Transverse colon (tissue), 4 donors: Measurements from ENCODE around the gene TTLL6. TPM values are rescaled to one million over a fixed set of nuclear protein-coding genes. Genes with fewer than 3 reads are reported as not detected.
A peak's percentile ranks its signal among the peaks of the same experiment; 100 is the strongest.

Experiments used
- DNase-seq: peaks from one replicate; pipeline ENCODE4 v3.0.0-alpha.2; 2019
- H3K27ac ChIP-seq, 4 donors: fragments of 200-600 bp; sonication (generic); 2 replicates each; pipeline ENCODE4 v1.5.1; 2016 to 2018; ENCODE audit warnings: inconsistent platforms in 4 of 4
- H3K27me3 ChIP-seq: fragments of 200-600 bp; sonication (generic); 2 replicates; pipeline ENCODE4 v1.5.1; 2017; ENCODE audit warnings: inconsistent platforms
- H3K36me3 ChIP-seq, 4 donors: fragments of 200-600 bp; sonication (generic); 2 replicates each; pipeline ENCODE4 v1.5.1; 2017 to 2019; ENCODE audit warnings: inconsistent platforms in 4 of 4
- H3K4me1 ChIP-seq, 4 donors: fragments of 200-600 bp; sonication (generic); 2 replicates each; pipeline ENCODE4 v1.5.1; 2017 to 2020; ENCODE audit warnings: inconsistent platforms in 4 of 4
- H3K4me3 ChIP-seq, 4 donors: fragments of 200-600 bp; sonication (generic); 1 replicate in 1 of 4; 2 replicates in 3 of 4; pipeline versions ENCODE4 v1.5.1 to v1.6.1; 2017 to 2019; ENCODE audit warnings: inconsistent platforms in 4 of 4
- H3K9me3 ChIP-seq, 2 donors: fragments of 200-600 bp; sonication (generic); 2 replicates each; pipeline ENCODE4 v1.5.1; 2017 to 2019; ENCODE audit warnings: inconsistent platforms in 2 of 2
- CTCF ChIP-seq, 5 experiments: fragments of 200-600 bp in 3 of 5; fragments of 450-650 bp in 2 of 5; sonication (generic) in 3 of 5; IDR thresholded peaks; 1 replicate in 2 of 5; 2 replicates in 3 of 5; pipeline ENCODE4 v1.5.1; 2016 to 2017; ENCODE audit warnings: antibody characterized with exemption in 5 of 5, inconsistent platforms in 3 of 5, mild to moderate bottlenecking in 2 of 5, moderate library complexity in 1 of 5
- EP300 ChIP-seq: sonication (generic); formaldehyde crosslinking; IDR thresholded peaks from one replicate; pipeline ENCODE4 v1.6.1; 2017; ENCODE audit warnings: antibody characterized with exemption, low read depth
- POLR2A ChIP-seq: fragments of 450-650 bp; IDR thresholded peaks from one replicate; pipeline ENCODE4 v1.6.1; 2016; ENCODE audit warnings: antibody characterized with exemption, mild to moderate bottlenecking, moderate library complexity
- POLR2AphosphoS5 ChIP-seq, 3 donors: sonication (generic); formaldehyde crosslinking; IDR thresholded peaks; one replicate each; pipeline ENCODE4 v1.6.1; 2016; ENCODE audit warnings: antibody characterized with exemption in 3 of 3
- WGBS, 2 donors: methylation state at CpG; one replicate each; pipeline ENCODE4 v1.1.5; 2018; ENCODE audit warnings: low coverage in 1 of 2; 5-methylcytosine and 5-hydroxymethylcytosine counted together
- in situ Hi-C, 4 donors: fragments of 200-750 bp; cut with MboI; loops; one replicate each; pipeline versions ENCODE4 v1.15.0 to v1.15.1; 2017; ENCODE audit warnings: low sequenced_read_pairs in 3 of 4, low pct_ligation_motif_present in 1 of 4, low pct_unique_long_range_greater_than_20kb in 1 of 4
- intact Hi-C: fragments of 100-400 bp; cut with DNase I; formaldehyde crosslinking; loops from one replicate; pipeline ENCODE4 v1.15.1; 2023; ENCODE audit warnings: low total_unique reads
- total RNA-seq, 4 donors: library from RNA; depleted of rRNA; stranded (reverse); fragments of >200 nt; gene quantifications; one replicate each; pipeline ENCODE4 v1.1.0, GENCODE V29; 2016

The TTLL6 gene
- total RNA-seq, 4 donors from 2014 or later, result 4.9 to 24.9 (median 7.3) TPM

- H3K27ac ChIP-seq, result peak overlapping the region in 1 of 4 donors; percentile 44
- H3K4me1 ChIP-seq, result peaks cover 4 to 46% (median 27%) of the 10 kb centered on the region in 4 donors
- no peak for TF ChIP-seq EP300
- TF ChIP-seq POLR2A, result no peak
- no peak for TF ChIP-seq POLR2AphosphoS5 (IDR thresholded peaks at IDR 0.05)
- no peak for TF ChIP-seq CTCF (IDR thresholded peaks at IDR 0.05)
- in situ Hi-C loops, result loop anchor here (10.0 to 25.0 kb wide), 4 partner anchors 57 to 245 kb away; no protein-coding TSS in a partner anchor
- no peak for DNase-seq
- no peaks in the 10 kb centered on the region for H3K36me3 ChIP-seq
- WGBS, 2 donors, result 52 to 63% methylated on average over 1 to 3 of the region's 3 CpGs
- H3K9me3 ChIP-seq, result no peaks in the 10 kb centered on the region
- no peak overlapping the region for H3K4me3 ChIP-seq
- intact Hi-C loops, result no loop called here
- H3K27me3 ChIP-seq, result no peaks in the 10 kb centered on the region
Measured at GRCh38 chr17:48792033-48792798, 24.8 kb downstream of the TTLL6 start.

DNA sequence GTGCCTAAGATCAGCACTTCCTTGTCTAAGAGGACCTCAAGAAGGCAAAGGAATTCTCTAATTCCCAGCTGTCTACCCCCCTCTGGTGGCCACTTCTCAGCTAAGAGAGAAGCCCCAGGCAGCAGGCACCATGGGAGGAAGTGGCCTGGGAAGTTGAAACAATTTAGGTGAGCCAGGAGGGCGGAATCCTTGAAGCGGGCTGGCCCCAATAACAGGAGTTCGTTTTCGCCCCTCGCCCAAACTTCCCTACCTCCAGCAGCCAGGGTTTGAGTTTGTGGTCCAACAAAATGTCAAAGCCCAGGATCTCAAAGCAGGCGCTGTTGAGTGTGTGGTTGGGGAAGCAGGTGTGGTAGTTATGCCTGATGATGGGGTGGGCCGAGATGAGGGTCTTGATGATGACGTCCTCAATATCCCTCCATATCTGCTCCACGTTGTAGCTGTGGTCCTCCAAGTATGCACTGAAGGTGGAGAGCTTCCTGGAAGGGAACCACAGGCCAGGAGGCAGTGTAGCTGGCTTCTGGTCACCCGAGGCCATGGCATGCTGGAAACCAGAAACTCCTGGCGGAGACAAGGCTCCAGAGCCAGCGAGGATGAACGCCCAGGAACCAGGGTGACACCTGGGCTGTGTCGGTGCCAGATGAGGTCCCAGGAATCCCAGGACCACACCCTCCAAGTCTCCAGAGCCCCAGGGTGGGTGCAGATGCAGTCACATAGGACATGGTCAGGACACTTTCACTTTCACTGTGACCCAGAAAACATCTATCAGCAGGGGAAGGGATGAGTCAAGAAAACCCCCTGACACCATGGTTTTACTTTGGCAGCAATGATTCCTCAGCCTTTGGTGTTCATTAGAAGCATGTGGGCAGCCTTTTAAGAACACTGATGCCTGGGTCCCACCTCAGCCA, 25.6 kb downstream of the TTLL6 start:
- Histone ChIP-seq H3K36me3 (no peaks in the 10 kb centered on the region), H3K4me3 (no peak overlapping the region), H3K4me1 (peaks cover 4 to 40% (median 22%) of the 10 kb centered on the region in 4 donors), H3K9me3 (no peaks in the 10 kb centered on the region), H3K27me3 (no peaks in the 10 kb centered on the region), H3K27ac (peak overlapping the region in 2 of 4 donors; percentile 1 to 44)
- TF ChIP-seq CTCF (IDR thresholded peaks at IDR 0.05) (peak; percentile 68 to 88 (median 75)), EP300 (no peak), POLR2A (no peak), POLR2AphosphoS5 (IDR thresholded peaks at IDR 0.05) (no peak)
- WGBS, 2 donors, result 21 to 48% methylated on average over 5 to 13 of the region's 14 CpGs
- in situ Hi-C loops, result loop anchor here (10.0 to 25.0 kb wide), 4 partner anchors 57 to 246 kb away; no protein-coding TSS in a partner anchor
- intact Hi-C loops, result no loop called here
- DNase-seq, result peak; percentile 90

DNA sequence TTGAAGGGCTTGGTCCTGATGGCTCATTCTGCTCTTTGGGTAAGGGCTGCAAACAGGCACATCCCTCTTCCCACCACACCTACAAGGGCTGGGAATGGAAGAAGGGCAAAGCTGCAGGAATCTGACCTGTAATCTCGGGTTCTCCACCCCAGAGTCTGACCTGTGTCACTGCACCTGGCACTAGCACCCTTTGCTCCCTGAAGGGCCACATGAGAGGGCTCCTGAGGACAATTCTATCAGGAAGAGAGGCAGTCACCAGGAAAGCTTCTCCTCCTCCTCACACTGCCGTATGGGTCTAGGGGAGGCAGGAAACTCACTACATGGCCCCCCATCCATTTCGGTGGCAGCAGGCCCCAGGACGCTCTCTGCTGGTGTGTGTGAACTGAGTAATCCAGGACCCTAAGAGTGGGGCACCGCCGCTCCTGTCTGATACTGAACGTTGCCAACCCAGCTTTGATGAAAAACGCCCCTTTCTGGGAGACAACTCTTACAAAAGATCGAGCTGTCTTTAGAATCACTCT, 26.4 kb downstream of the TTLL6 start:
- in situ Hi-C loops, result loop anchor here (10.0 to 25.0 kb wide), 4 partner anchors 56 to 247 kb away; no protein-coding TSS in a partner anchor
- no peak overlapping the region for H3K4me3 ChIP-seq
- no peaks in the 10 kb centered on the region for H3K36me3 ChIP-seq
- no peak for TF ChIP-seq CTCF (IDR thresholded peaks at IDR 0.05)
- TF ChIP-seq POLR2A, result no peak
- TF ChIP-seq POLR2AphosphoS5 (IDR thresholded peaks at IDR 0.05), result no peak
- TF ChIP-seq EP300, result no peak
- no peak for DNase-seq
- H3K9me3 ChIP-seq, result no peaks in the 10 kb centered on the region
- H3K27me3 ChIP-seq, result no peaks in the 10 kb centered on the region
- 48% methylated on average over 9 of the region's 9 CpGs; no CpG with 5 or more reads in 1 of the 2 donors for WGBS, 2 donors
- intact Hi-C loops, result no loop called here
- peaks cover 4 to 33% (median 15%) of the 10 kb centered on the region in 4 donors for H3K4me1 ChIP-seq
- H3K27ac ChIP-seq, result peak overlapping the region in 1 of 4 donors; percentile 44

GRCh38 chr17:48787828-48788227, 29.2 kb downstream of the TTLL6 start:
- peaks cover 0 to 20% (median 6%) of the 10 kb centered on the region in 4 donors for H3K4me1 ChIP-seq
- no peak for DNase-seq
- in situ Hi-C loops (loop anchor here (10.0 to 25.0 kb wide), 5 partner anchors 53 to 249 kb away; no protein-coding TSS in a partner anchor), intact Hi-C loops (loop anchor here (5.0 kb wide), 1 partner anchor 111 kb away; no protein-coding TSS in a partner anchor)
- TF ChIP-seq EP300, result no peak
- no peak for TF ChIP-seq POLR2AphosphoS5 (IDR thresholded peaks at IDR 0.05)
- no peak for TF ChIP-seq POLR2A
- TF ChIP-seq CTCF (IDR thresholded peaks at IDR 0.05), result no peak
- WGBS, 2 donors, result 78 to 79% methylated on average over 5 to 7 of the region's 7 CpGs
- H3K36me3 ChIP-seq, result no peaks in the 10 kb centered on the region
- H3K9me3 ChIP-seq, result no peaks in the 10 kb centered on the region
- H3K27me3 ChIP-seq, result no peaks in the 10 kb centered on the region
- no peak overlapping the region for H3K4me3 ChIP-seq
- H3K27ac ChIP-seq, result no peak overlapping the region
